ENCODE measurements around the gene EIF4A2.
"Not testable (repeated sequence)": the region's sequence is repeated elsewhere in the genome, so short reads cannot be mapped to it uniquely, and the experiment has no call there.

The EIF4A2 gene

GRCh38 chr3:186811313-186811712 is 27.9 kb downstream of the EIF4A2 start:
- intact Hi-C loops (cut with DNase I); DNase-seq: not testable (repeated sequence)

- intact Hi-C loops (cut with DNase I): no loop called here
- no peak for DNase-seq
Measured at GRCh38 chr3:186814100-186814499, 30.7 kb downstream of the EIF4A2 start.

GRCh38 chr3:186815435-186815834 is 32.1 kb downstream of the EIF4A2 start:
- intact Hi-C loops (cut with DNase I): no loop called here
- no peak for DNase-seq

- intact Hi-C loops (cut with DNase I): no loop called here
- DNase-seq: no peak
Measured at GRCh38 chr3:186818516-186818915, 35.1 kb downstream of the EIF4A2 start.

GRCh38 chr3:186818956-186819355 is 35.6 kb downstream of the EIF4A2 start:
- DNase-seq: no peak
- intact Hi-C loops (cut with DNase I): no loop called here

GRCh38 chr3:186821429-186822387 is 38.3 kb downstream of the EIF4A2 start:
- intact Hi-C loops (cut with DNase I): loop anchor here (1.0 kb wide), 1 partner anchor 206 kb away; no protein-coding TSS in a partner anchor
- no peak for DNase-seq

GRCh38 chr3:186822388-186822759 is 39.0 kb downstream of the EIF4A2 start:
- DNase-seq; intact Hi-C loops (cut with DNase I): not testable (repeated sequence)

- DNase-seq: no peak
- intact Hi-C loops (cut with DNase I): no loop called here
Measured at GRCh38 chr3:186823386-186823785, 40.0 kb downstream of the EIF4A2 start.

- intact Hi-C loops (cut with DNase I): no loop called here
- peak in 7 of 10 donors; percentile 24 to 90 (median 40) for DNase-seq
Measured at GRCh38 chr3:186824430-186825139, 41.2 kb downstream of the EIF4A2 start.

GRCh38 chr3:186825294-186825821 is 42.0 kb downstream of the EIF4A2 start:
- intact Hi-C loops (cut with DNase I): no loop called here
- peak; percentile 22 to 96 (median 72) for DNase-seq

GRCh38 chr3:186825872-186826409 is 42.6 kb downstream of the EIF4A2 start:
- DNase-seq: no peak
- intact Hi-C loops (cut with DNase I): no loop called here

GRCh38 chr3:186826410-186826975 is 43.1 kb downstream of the EIF4A2 start:
- intact Hi-C loops (cut with DNase I): no loop called here

GRCh38 chr3:186826976-186827857 is 43.8 kb downstream of the EIF4A2 start:
- intact Hi-C loops (cut with DNase I): no loop called here
- peak; percentile 72 to 98 (median 80) for DNase-seq

More at GRCh38 chr3:186826410-186826975, 43.1 kb downstream of the EIF4A2 start:
- DNase-seq: no peak

GRCh38 chr3:186828340-186828739 is 45.0 kb downstream of the EIF4A2 start:
- intact Hi-C loops (cut with DNase I): no loop called here
- DNase-seq: no peak

GRCh38 chr3:186831798-186832197 is 48.4 kb downstream of the EIF4A2 start:
- intact Hi-C loops (cut with DNase I): no loop called here
- DNase-seq: no peak

GRCh38 chr3:186832276-186832675 is 48.9 kb downstream of the EIF4A2 start:
- no peak for DNase-seq
- intact Hi-C loops (cut with DNase I): no loop called here

Measured in posterior cingulate gyrus (tissue), 11 donors.